SKM-1 treated with dmso at 0.1 percent for 144 hours (cell line): Measurements from ENCODE around the gene CASTOR2.
A peak's percentile ranks its signal among the peaks of the same experiment; 100 is the strongest.
"Not testable (repeated sequence)": the region's sequence is repeated elsewhere in the genome, so short reads cannot be mapped to it uniquely, and the experiment has no call there.

ENCODE experiments used
- DNase-seq: peaks from one replicate; lab custom pipeline; 2025; ENCODE audit not compliant: unreplicated experiment; lab: John Stamatoyannopoulos, UW

Gene CASTOR2

GRCh38 chr7:74964511-74965119, at the start of gene CASTOR2:
Gene CASTOR2 (plus strand): TSS chr7:74964705. CDS start chr7:74964986, 281 bp downstream.
- peak; percentile 0 for DNase-seq

- not testable (repeated sequence) for DNase-seq
Observed at GRCh38 chr7:74922321-74922890, 42.1 kb upstream of the CASTOR2 start.

DNA sequence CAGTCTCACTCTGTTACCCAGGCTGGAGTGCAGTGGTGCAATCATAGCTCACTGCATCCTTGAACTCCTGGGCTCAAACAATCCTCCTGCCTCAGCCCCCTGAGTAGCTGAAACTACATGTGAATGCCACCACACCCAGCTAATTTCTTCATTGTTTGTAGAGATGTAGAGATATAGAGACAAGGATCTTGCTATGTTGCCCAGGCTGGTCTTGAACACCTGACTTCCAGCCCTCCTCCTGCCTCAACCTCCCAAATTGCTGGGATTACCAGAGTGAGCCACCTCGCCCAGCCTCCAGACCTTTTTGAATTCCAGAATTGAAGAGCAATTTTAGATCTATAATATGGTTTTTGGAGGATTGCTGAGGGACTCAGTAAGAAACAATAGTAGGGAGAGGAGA, 40.9 kb upstream of the CASTOR2 start:
- DNase-seq = not testable (repeated sequence)

DNA sequence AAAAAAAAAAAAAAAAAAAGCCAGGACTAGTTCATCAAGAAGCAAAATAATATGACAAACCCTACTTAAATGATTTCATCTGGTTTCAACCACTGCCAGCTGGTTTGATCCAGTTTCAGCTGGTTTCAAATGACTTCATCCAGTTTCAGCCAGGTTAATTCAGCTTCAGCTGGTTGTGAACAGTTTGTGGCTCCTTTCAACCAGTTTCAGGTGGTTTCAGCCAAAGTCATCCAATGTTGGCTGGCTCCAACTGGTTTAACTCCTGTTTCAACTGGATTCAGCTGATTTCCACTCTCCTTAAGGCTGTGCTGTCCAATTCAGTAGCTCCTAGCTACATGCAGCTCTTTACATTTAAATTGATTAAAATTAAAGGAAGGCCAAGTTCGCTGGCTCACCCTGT, 37.5 kb upstream of the CASTOR2 start:
- DNase-seq = not testable (repeated sequence)

DNA sequence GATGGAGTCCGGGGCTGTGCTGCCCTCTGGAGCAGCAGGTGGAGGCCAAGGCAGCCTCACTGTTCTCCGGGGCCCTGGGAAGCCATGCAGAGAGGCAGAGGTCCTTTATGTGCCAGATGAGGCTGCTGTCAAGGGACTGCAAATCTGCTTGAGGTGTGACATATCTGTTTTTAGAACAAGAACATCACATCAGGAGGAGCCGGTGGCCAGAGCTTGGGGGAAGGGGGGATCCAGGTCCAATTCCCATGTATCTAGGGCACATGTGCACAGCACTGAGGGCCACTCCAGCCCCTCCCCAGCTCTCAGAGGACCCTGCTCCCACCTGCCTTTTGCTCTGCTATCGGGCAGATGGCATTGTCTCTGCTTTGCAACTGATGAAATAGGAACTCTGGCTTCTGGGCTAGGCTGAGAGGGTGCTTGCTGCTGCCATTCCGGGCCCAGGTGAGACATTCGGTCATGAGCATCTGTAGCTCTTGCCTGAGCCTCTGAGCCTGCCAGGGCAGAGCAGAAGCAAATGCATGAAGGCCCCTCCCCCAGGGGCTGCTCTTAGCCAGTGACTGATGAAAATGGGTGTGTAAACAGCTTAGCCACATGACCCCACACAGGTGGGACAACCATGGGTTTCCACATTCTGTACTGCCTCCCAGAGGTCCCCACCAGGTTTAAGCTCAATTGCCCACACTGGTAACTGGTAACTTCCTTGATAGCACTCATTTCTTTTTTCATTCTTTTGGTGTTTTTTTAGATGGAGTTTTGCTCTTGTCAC, 32.8 kb upstream of the CASTOR2 start:
- not testable (repeated sequence) for DNase-seq

DNA sequence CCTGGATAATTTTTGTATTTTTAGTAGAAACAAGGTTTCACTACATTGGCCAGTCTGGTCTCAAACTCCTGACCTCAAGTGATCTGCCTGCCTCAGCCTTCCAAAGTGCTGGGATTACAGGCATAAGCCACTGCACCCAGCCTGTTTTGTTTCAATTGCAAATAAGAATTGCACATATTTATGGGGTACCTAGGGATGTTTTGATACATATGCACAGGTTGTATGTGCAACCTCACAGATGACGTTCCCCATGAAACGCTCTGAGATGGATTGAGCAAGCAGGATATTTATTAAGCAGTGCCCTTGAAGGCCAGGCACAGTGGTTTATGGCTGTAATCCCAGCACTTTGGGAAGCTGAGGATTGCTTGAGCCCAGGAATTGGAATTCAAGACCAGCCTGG, 25.1 kb upstream of the CASTOR2 start:
- DNase-seq = not testable (repeated sequence)

GRCh38 chr7:74941302-74942069, 23.0 kb upstream of the CASTOR2 start:
- not testable (repeated sequence) for DNase-seq

GRCh38 chr7:74943923-74944322, 20.6 kb upstream of the CASTOR2 start:
- DNase-seq = not testable (repeated sequence)

- not testable (repeated sequence) for DNase-seq
Observed at GRCh38 chr7:74947741-74948140, 16.8 kb upstream of the CASTOR2 start.

DNA sequence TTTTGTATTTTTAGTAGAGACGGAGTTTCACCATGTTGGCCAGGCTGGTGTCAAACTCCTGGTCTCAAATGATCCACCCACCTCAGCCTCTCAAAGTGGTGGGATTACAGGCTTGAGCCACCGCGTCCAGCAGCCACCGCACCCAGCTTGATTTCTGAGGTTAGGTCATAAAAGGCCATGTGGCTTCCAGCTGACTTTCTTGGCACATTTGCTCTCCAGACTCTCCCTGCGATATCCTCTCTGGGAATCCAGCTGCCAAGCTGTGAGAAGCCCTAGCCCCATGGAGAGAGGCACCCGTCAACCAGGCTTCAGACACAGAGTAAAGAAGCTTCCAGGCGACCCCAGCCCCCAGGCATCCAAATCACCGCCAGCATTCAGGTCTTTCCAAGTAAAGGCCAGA, 10.7 kb upstream of the CASTOR2 start:
- not testable (repeated sequence) for DNase-seq

GRCh38 chr7:74958328-74958727, 6.2 kb upstream of the CASTOR2 start:
- DNase-seq = not testable (repeated sequence)

DNA sequence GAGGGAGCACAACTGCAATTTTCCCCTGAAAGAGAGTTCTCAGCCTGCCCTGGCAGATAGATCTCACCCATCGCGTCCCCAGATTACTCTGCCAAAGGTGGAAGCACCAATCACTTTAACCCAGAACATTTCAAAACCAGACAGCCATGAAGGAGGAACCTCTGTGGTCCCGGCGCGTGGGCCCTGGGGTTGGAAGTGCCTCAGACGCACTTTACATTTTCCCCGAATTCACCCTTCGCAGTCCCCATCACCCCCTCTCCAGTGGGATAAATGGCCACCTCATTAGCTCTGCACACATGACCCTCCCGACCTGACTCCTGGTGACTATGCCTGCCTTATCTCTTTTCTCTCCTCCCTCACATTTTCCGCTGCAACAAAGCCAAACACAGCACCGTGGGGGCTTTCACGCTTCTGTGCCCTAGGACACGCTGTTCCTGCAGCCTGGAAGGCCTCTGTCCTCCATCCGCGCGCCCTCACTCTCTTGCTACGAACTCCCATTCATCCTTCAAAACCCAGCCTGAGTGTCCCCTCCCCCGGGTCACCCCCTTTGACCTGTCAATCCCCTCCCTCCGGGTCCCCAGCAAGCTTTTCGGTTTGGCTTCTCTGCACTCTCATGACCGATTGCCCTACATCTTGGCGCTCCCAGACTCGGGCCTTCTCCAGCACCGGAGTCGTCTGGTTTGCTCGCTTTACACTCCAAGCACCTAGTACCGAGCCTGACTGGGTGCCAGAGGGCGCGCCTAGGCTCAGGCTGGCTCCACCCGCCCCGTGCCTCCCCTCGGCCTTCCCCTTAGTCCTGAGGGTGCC, 598 bp upstream of the CASTOR2 start:
- DNase-seq = not testable (repeated sequence)

DNA sequence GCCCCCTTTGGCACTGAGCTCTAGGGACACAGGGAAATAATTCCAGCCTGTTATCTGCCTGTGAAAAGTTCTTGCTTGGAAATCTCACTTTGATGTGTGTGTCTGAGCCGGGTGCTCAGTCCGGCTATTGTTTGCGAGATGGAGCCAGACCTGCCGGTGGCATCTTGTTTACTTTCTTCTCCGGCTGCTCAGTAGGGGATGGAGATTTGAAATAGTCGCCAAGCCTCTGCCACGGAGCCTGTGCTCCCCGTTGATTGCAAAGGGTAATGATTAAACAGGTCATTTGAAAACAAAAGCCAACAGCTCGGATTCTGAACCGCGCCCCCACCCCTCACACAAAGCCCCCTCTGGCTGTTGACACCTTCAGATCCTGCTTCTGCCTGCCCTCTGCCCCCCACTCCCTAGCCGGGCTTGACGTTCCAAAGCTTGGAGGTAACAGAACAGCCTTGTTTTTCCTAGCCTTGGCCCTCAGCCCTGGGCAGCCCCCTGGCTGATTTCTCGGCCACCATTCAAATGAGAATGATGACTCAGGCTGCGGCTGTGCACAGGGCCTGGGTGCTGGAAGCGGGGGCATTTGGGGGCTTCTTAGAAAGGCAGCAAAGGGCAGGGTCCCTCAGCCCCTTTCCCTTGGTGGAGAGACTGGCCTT, 1.8 kb downstream of the CASTOR2 start:
- not testable (repeated sequence) for DNase-seq

DNA sequence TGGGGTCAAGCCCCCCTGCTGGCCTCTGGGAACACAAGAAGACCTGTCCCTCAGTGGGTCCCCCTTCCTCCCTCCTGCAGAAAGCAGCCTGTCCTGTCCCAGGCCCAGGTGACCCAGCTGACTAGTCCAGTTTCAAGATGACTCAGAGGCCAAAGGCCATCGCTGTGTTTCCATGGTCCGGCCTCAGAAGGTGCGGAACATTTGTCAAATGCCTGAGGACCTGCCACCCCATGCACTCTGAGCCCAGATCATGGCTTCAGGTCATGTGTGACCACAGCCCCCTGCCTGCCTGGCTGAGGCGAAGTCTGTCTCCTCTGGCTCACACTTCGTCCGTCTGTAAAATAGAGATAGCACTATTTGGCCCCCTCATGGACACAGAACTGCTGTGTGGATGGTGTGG, 2.4 kb downstream of the CASTOR2 start:
- DNase-seq = not testable (repeated sequence)

DNA sequence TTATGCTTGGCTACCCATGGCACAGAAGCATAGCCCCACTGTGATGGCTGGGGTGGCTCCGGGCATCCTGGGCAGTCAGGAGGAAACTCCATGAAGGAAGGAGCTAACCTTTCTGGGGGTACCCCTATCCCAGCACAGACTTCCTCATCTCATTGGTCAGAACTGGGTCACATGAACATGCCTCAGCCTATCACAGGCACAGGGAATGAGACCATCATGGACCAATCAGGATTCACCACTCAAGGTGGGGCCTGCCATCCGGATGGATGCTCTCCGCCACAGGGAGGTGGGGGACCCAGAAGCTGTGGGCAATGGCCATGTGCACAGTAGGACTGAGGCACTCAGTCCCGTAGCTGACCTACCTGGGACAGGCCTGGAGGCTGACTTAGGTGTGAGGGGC, 6.9 kb downstream of the CASTOR2 start:
- not testable (repeated sequence) for DNase-seq

- DNase-seq = not testable (repeated sequence)
Observed at GRCh38 chr7:74972377-74972776, 7.9 kb downstream of the CASTOR2 start.

- not testable (repeated sequence) for DNase-seq
Observed at GRCh38 chr7:74975959-74976358, 11.5 kb downstream of the CASTOR2 start.

DNA sequence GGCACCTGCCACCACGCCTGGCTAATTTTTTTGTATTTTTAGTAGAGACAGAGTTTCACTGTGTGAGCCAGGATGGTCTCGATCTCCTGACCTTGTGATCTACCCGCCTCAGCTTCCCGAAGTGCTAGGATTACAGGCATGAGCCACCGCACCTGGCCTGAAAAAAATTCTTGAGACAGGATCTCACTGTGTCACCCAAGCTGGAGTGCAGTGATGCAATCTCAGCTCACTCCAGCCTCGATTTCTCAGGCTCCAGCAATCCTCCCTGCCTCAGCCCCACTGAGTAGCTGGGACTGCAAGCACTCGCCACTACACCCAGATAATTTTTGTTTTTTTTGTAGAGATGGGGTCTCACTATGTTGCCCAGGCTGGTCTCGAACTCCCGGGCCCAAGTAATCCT, 13.0 kb downstream of the CASTOR2 start:
- not testable (repeated sequence) for DNase-seq

GRCh38 chr7:74988436-74988835, 23.9 kb downstream of the CASTOR2 start:
- not testable (repeated sequence) for DNase-seq

DNA sequence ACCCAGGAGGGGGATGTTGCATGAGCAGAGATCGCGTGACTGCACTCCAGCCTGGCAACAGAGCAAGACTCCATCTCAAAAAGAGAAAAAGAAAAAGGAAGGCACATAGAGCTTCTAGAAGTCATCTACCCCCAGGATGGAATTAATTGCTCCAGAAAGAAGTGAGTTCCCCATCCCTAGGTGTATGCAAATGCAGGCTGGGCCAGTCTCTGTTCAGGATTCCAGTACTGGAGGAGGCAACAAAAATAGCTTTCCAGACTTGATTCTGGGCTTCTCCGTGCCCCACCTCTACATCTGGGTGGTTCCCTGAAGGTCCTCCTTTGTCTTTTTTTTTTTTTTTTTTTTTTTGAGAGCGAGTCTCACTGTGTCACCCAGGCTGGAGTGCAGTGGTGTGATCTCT, 28.6 kb downstream of the CASTOR2 start:
- DNase-seq = no peak
